Measurements from ENCODE around the gene C1GALT1.

DNA sequence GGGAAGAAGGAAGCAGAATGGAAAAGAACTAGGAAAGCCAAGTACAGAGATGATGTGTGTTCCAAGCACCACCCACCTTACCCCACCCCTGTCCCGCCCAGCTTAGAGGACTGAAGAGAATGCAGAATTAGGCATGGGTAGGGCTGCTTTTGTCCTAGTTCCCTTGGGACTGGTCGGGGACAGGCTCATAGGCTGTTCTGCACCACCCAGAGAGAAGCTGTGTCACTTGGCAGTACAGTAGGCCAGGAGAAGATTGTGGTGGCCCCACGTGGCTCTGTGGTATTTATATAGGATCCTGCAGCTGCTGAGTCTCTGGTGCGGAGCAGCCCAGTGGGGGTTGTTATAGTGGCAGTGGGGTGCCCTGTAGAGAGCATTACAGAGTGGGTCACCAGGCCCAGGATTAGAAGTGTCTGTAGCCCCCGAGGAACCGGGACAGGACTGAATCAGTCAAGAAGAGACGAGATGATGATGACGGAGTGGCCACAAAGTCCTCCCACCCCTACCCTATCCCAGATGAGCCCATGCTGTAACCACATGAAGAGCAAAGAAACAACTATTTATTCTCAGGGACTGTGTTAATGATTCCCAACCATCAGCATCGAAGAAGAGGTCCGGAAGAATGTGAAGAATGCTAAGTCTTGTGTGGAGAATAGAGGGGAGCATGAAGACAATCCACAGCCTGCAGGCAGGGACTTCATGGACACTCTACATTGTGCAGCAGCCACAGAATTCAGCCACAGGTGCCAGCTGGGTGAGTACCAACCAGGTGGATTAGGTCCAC lies 88.9 kb downstream of the C1GALT1 start:
- no peak for TF ChIP-seq POLR2A (IDR thresholded peaks at IDR 0.05)
- TF ChIP-seq, protein P1, sequence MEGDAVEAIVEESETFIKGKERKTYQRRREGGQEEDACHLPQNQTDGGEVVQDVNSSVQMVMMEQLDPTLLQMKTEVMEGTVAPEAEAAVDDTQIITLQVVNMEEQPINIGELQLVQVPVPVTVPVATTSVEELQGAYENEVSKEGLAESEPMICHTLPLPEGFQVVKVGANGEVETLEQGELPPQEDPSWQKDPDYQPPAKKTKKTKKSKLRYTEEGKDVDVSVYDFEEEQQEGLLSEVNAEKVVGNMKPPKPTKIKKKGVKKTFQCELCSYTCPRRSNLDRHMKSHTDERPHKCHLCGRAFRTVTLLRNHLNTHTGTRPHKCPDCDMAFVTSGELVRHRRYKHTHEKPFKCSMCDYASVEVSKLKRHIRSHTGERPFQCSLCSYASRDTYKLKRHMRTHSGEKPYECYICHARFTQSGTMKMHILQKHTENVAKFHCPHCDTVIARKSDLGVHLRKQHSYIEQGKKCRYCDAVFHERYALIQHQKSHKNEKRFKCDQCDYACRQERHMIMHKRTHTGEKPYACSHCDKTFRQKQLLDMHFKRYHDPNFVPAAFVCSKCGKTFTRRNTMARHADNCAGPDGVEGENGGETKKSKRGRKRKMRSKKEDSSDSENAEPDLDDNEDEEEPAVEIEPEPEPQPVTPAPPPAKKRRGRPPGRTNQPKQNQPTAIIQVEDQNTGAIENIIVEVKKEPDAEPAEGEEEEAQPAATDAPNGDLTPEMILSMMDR (IDR thresholded peaks at IDR 0.05), result no peak

Measured in thyroid gland (tissue), 4 donors.